ENCODE data around the gene ZBTB1.
"Not testable (repeated sequence)": the region's sequence is repeated elsewhere in the genome, so short reads cannot be mapped to it uniquely, and the experiment has no call there.

Gene ZBTB1

GRCh38 chr14:64503434-64504309 is 898 bp upstream of the ZBTB1 start, which contains the start of gene ZBTB25:
Gene ZBTB25, minus strand, starts transcription at chr14:64503838. Its CDS starts 13,305 bp downstream, at chr14:64490533.
- Histone ChIP-seq H3K4me3 (ENCODE audit: low read length) (peak within 1 kb of the TSS; percentile 66), H3K27me3 (ENCODE audit: insufficient read depth, low read length) (no peaks in the 10 kb centered on the region), H3K9me3 (ENCODE audit: low read length) (no peaks in the 10 kb centered on the region), H3K36me3 (ENCODE audit: insufficient read depth, low read length) (no peaks in the 10 kb centered on the region), H3K4me1 (ENCODE audit: insufficient read depth, low read length) (peaks cover 35% of the 10 kb centered on the region), H2AFZ (ENCODE audit: low read depth, low read length) (peak within 1 kb of the TSS; percentile 72)

GRCh38 chr14:64504897-64505794 is 576 bp downstream of the ZBTB1 start:
- no peaks in the 10 kb centered on the region for H3K9me3 ChIP-seq (ENCODE audit: low read length)
- H3K4me3 ChIP-seq (ENCODE audit: low read length), result peak overlapping the region; percentile 66
- no peaks in the 10 kb centered on the region for H3K27me3 ChIP-seq (ENCODE audit: insufficient read depth, low read length)
- peak overlapping the region; percentile 65 for H2AFZ ChIP-seq (ENCODE audit: low read depth, low read length)
- H3K4me1 ChIP-seq (ENCODE audit: insufficient read depth, low read length), result peaks cover 35% of the 10 kb centered on the region
- no peaks in the 10 kb centered on the region for H3K36me3 ChIP-seq (ENCODE audit: insufficient read depth, low read length)

- Histone ChIP-seq H3K4me3 (ENCODE audit: low read length) (peak overlapping the region; percentile 3), H3K9me3 (ENCODE audit: low read length) (no peaks in the 10 kb centered on the region), H2AFZ (ENCODE audit: low read depth, low read length) (no peak overlapping the region), H3K27me3 (ENCODE audit: insufficient read depth, low read length) (no peaks in the 10 kb centered on the region), H3K36me3 (ENCODE audit: insufficient read depth, low read length) (no peaks in the 10 kb centered on the region), H3K4me1 (ENCODE audit: insufficient read depth, low read length) (peaks cover 28% of the 10 kb centered on the region)
These were observed 2.2 kb downstream of the ZBTB1 start for GRCh38 chr14:64506721-64507120.

- H3K27me3 ChIP-seq (ENCODE audit: insufficient read depth, low read length), result no peaks in the 10 kb centered on the region
- H3K4me1 ChIP-seq (ENCODE audit: insufficient read depth, low read length), result peaks cover 19% of the 10 kb centered on the region
- no peaks in the 10 kb centered on the region for H3K36me3 ChIP-seq (ENCODE audit: insufficient read depth, low read length)
- H3K4me3 ChIP-seq (ENCODE audit: low read length), result no peak overlapping the region
- no peaks in the 10 kb centered on the region for H3K9me3 ChIP-seq (ENCODE audit: low read length)
- H2AFZ ChIP-seq (ENCODE audit: low read depth, low read length), result no peak overlapping the region
These were observed 3.0 kb downstream of the ZBTB1 start for GRCh38 chr14:64507376-64508156.

- Histone ChIP-seq H3K4me3 (ENCODE audit: low read length) (no peak overlapping the region), H3K36me3 (ENCODE audit: insufficient read depth, low read length) (no peaks in the 10 kb centered on the region), H3K4me1 (ENCODE audit: insufficient read depth, low read length) (peaks cover 17% of the 10 kb centered on the region), H3K27me3 (ENCODE audit: insufficient read depth, low read length) (no peaks in the 10 kb centered on the region), H3K9me3 (ENCODE audit: low read length) (no peaks in the 10 kb centered on the region), H2AFZ (ENCODE audit: low read depth, low read length) (no peak overlapping the region)
These were observed 3.7 kb downstream of the ZBTB1 start for GRCh38 chr14:64508215-64508776.

GRCh38 chr14:64509036-64509435 is 4.5 kb downstream of the ZBTB1 start:
- H2AFZ ChIP-seq (ENCODE audit: low read depth, low read length), result no peak overlapping the region
- no peaks in the 10 kb centered on the region for H3K27me3 ChIP-seq (ENCODE audit: insufficient read depth, low read length)
- no peak overlapping the region for H3K4me3 ChIP-seq (ENCODE audit: low read length)
- peaks cover 17% of the 10 kb centered on the region for H3K4me1 ChIP-seq (ENCODE audit: insufficient read depth, low read length)
- H3K9me3 ChIP-seq (ENCODE audit: low read length), result no peaks in the 10 kb centered on the region
- H3K36me3 ChIP-seq (ENCODE audit: insufficient read depth, low read length), result no peaks in the 10 kb centered on the region

GRCh38 chr14:64510825-64511671 is 6.5 kb downstream of the ZBTB1 start:
- Histone ChIP-seq H2AFZ (ENCODE audit: low read depth, low read length) (no peak overlapping the region), H3K27me3 (ENCODE audit: insufficient read depth, low read length) (no peaks in the 10 kb centered on the region), H3K9me3 (ENCODE audit: low read length) (no peaks in the 10 kb centered on the region), H3K4me3 (ENCODE audit: low read length) (no peak overlapping the region), H3K36me3 (ENCODE audit: insufficient read depth, low read length) (no peaks in the 10 kb centered on the region), H3K4me1 (ENCODE audit: insufficient read depth, low read length) (peaks cover 11% of the 10 kb centered on the region)

- Histone ChIP-seq H3K27me3 (ENCODE audit: insufficient read depth, low read length) (no peaks in the 10 kb centered on the region), H3K4me1 (ENCODE audit: insufficient read depth, low read length) (no peaks in the 10 kb centered on the region), H2AFZ (ENCODE audit: low read depth, low read length) (no peak overlapping the region), H3K4me3 (ENCODE audit: low read length) (no peak overlapping the region), H3K36me3 (ENCODE audit: insufficient read depth, low read length) (no peaks in the 10 kb centered on the region), H3K9me3 (ENCODE audit: low read length) (no peaks in the 10 kb centered on the region)
These were observed 8.7 kb downstream of the ZBTB1 start for GRCh38 chr14:64513271-64513670.

GRCh38 chr14:64515053-64515452 is 10.5 kb downstream of the ZBTB1 start:
- Histone ChIP-seq H3K9me3 (ENCODE audit: low read length) (no peaks in the 10 kb centered on the region), H3K4me3 (ENCODE audit: low read length) (no peak overlapping the region), H2AFZ (ENCODE audit: low read depth, low read length) (no peak overlapping the region), H3K4me1 (ENCODE audit: insufficient read depth, low read length) (no peaks in the 10 kb centered on the region), H3K36me3 (ENCODE audit: insufficient read depth, low read length) (no peaks in the 10 kb centered on the region), H3K27me3 (ENCODE audit: insufficient read depth, low read length) (no peaks in the 10 kb centered on the region)

GRCh38 chr14:64516969-64517368 is 12.4 kb downstream of the ZBTB1 start:
- H2AFZ ChIP-seq (ENCODE audit: low read depth, low read length), result no peak overlapping the region
- H3K4me1 ChIP-seq (ENCODE audit: insufficient read depth, low read length), result no peaks in the 10 kb centered on the region
- H3K36me3 ChIP-seq (ENCODE audit: insufficient read depth, low read length), result peaks cover 8% of the 10 kb centered on the region
- H3K27me3 ChIP-seq (ENCODE audit: insufficient read depth, low read length), result no peaks in the 10 kb centered on the region
- no peak overlapping the region for H3K4me3 ChIP-seq (ENCODE audit: low read length)
- no peaks in the 10 kb centered on the region for H3K9me3 ChIP-seq (ENCODE audit: low read length)

- not testable (repeated sequence) for H2AFZ ChIP-seq (ENCODE audit: low read depth, low read length); H3K4me3 ChIP-seq (ENCODE audit: low read length); H3K4me1 ChIP-seq (ENCODE audit: insufficient read depth, low read length); H3K9me3 ChIP-seq (ENCODE audit: low read length); H3K27me3 ChIP-seq (ENCODE audit: insufficient read depth, low read length)
- peaks cover 15% of the 10 kb centered on the region for H3K36me3 ChIP-seq (ENCODE audit: insufficient read depth, low read length)
These were observed 13.1 kb downstream of the ZBTB1 start for GRCh38 chr14:64517667-64518066.

GRCh38 chr14:64518229-64518628 is 13.7 kb downstream of the ZBTB1 start:
- H3K4me3 ChIP-seq (ENCODE audit: low read length), result no peak overlapping the region

More at GRCh38 chr14:64518229-64518628, 13.7 kb downstream of the ZBTB1 start:
- Histone ChIP-seq H3K9me3 (ENCODE audit: low read length) (no peaks in the 10 kb centered on the region), H3K27me3 (ENCODE audit: insufficient read depth, low read length) (no peaks in the 10 kb centered on the region), H3K4me1 (ENCODE audit: insufficient read depth, low read length) (no peaks in the 10 kb centered on the region), H2AFZ (ENCODE audit: low read depth, low read length) (no peak overlapping the region), H3K36me3 (ENCODE audit: insufficient read depth, low read length) (peaks cover 21% of the 10 kb centered on the region)

Data from neuron (in vitro differentiated cells).